ENCODE results near the gene AFAP1.

GRCh38 chr4:7943211-7943610 lies 3.5 kb upstream of the AFAP1 start:
- TF ChIP-seq ZNF274 (IDR thresholded peaks at IDR 0.05; ENCODE audit: low read depth, low read length) (no peak), YY1 (IDR thresholded peaks at IDR 0.05; ENCODE audit: insufficient read depth, insufficient read length) (no peak), SUZ12 (IDR thresholded peaks at IDR 0.05; ENCODE audit: extremely low read depth, insufficient read depth, insufficient read length) (no peak)
